K562 (cell line): ENCODE results near the gene SFXN5. TPM values are rescaled to one million over a fixed set of nuclear protein-coding genes. Genes with fewer than 3 reads are reported as not detected.

Source experiments
- ATAC-seq: fragments of 200-7000 bp; cut with Tn5 transposase; 3 replicates; pipeline ENCODE4 v1.9.1; 2020; ENCODE audit warnings: moderate library complexity
- BruUV-seq: library from RNA; stranded (reverse); fragments of 400-500 nt; replicated peaks from 2 replicates; lab custom pipeline; 2021; lab: Mats Ljungman, UMichigan
- CTCF ChIA-PET: fragments of 300-600 bp; formaldehyde crosslinking; extraction: SDS; loops from one replicate; lab custom pipeline; 2021; ENCODE audit warnings: low intra/inter-chr PET ratio; lab: Yijun Ruan, JAX
- POLR2A ChIA-PET: fragments of 300-600, 350-650 bp; sonication (Branson Sonifier 250); formaldehyde crosslinking; extraction: SDS; loops from one replicate; lab custom pipeline; 2021; ENCODE audit warnings: antibody characterized with exemption, inconsistent platforms; lab: Yijun Ruan, JAX
- DNase-seq, 4 experiments: peaks; one replicate each; pipeline versions ENCODE4 v3.0.0 to v3.0.0-alpha.2; 2011 to 2018; ENCODE audit warnings: low spot score in 3 of 4, mixed read lengths in 3 of 4; ENCODE audit errors: extremely low read depth in 1 of 4
- FAIRE-seq: peaks from 2 replicates; lab custom pipeline; 2011; peaks lifted over from hg19 to GRCh38; lab: Jason Lieb, UNC
- H2AFZ ChIP-seq: 2 replicates; pipeline ENCODE4 v1.6.0; 2011; ENCODE audit warnings: low read depth, low read length, control low read depth, inconsistent platforms
- H3K27ac ChIP-seq: fragments of 200-600 bp; 3 replicates; pipeline ENCODE4 v1.8.0; 2011; ENCODE audit warnings: low read depth, mild to moderate bottlenecking, control low read depth, inconsistent platforms, low read length, moderate library complexity, mixed read lengths; ENCODE audit errors: extremely low read depth
- H3K27me3 ChIP-seq, 2 experiments: fragments of 300-600 bp in 1 of 2; 2 replicates in 1 of 2; 3 replicates in 1 of 2; pipeline versions ENCODE4 v1.6.0 to v1.8.0; 2011; ENCODE audit warnings: inconsistent platforms in 2 of 2, low read length in 2 of 2, mild to moderate bottlenecking in 1 of 2, mixed read lengths in 1 of 2, moderate library complexity in 1 of 2; ENCODE audit not compliant: control insufficient read depth in 2 of 2, insufficient read depth in 2 of 2
- H3K36me3 ChIP-seq: fragments of 300-600 bp; 3 replicates; pipeline ENCODE4 v1.8.0; 2011; ENCODE audit warnings: mild to moderate bottlenecking, low read length, inconsistent platforms; ENCODE audit not compliant: control insufficient read depth, insufficient read depth
- H3K4me1 ChIP-seq, 2 experiments: fragments of 200-600 bp in 1 of 2; replicated peaks in 1 of 2; 2 replicates in 1 of 2; 3 replicates in 1 of 2; pipeline versions ENCODE4 v1.5.1 to v1.8.0; 2011; ENCODE audit warnings: inconsistent platforms in 2 of 2, low read length in 2 of 2, mild to moderate bottlenecking in 1 of 2, mixed read lengths in 1 of 2, moderate library complexity in 1 of 2; ENCODE audit not compliant: control insufficient read depth in 2 of 2, insufficient read depth in 2 of 2
- H3K4me2 ChIP-seq: 2 replicates; pipeline ENCODE4 v1.6.1; 2011; ENCODE audit warnings: low read length, control low read depth, inconsistent platforms, mixed read lengths; ENCODE audit not compliant: insufficient read depth
- H3K4me3 ChIP-seq: fragments of 200-600 bp; sonication (generic), shearing (Covaris generic); 2 replicates; pipeline ENCODE4 v1.5.1; 2016; ENCODE audit warnings: control low read depth, inconsistent platforms
- H3K79me2 ChIP-seq: fragments of 200-600 bp; 3 replicates; pipeline ENCODE4 v1.8.0; 2011; ENCODE audit warnings: low read length, inconsistent platforms; ENCODE audit not compliant: control insufficient read depth, insufficient read depth
- H3K9ac ChIP-seq, 2 experiments: 2 replicates each; pipeline versions ENCODE4 v1.6.0 to v1.6.1; 2011; ENCODE audit warnings: low read depth in 2 of 2, low read length in 2 of 2, control low read depth in 1 of 2, inconsistent platforms in 1 of 2, mild to moderate bottlenecking in 1 of 2, mixed read lengths in 1 of 2; ENCODE audit not compliant: insufficient read depth in 1 of 2
- H3K9me1 ChIP-seq: one replicate; pipeline ENCODE4 v1.6.0; 2011; ENCODE audit warnings: inconsistent platforms, mild to moderate bottlenecking, low read length, moderate library complexity; ENCODE audit not compliant: control insufficient read depth, insufficient read depth
- H3K9me3 ChIP-seq: replicated peaks from 2 replicates; pipeline ENCODE4 v1.5.1; 2011; ENCODE audit warnings: low read depth, low read length, inconsistent platforms; ENCODE audit not compliant: control insufficient read depth, insufficient read depth
- H4K20me1 ChIP-seq: replicated peaks from 2 replicates; pipeline ENCODE4 v1.6.1; 2011; ENCODE audit warnings: low read length, inconsistent platforms, mixed read lengths; ENCODE audit not compliant: control insufficient read depth, insufficient read depth
- CC2D1A ChIP-seq: fragments of 450-650 bp; IDR thresholded peaks from 2 replicates; pipeline ENCODE4 v1.6.1; 2017; ENCODE audit warnings: mild to moderate bottlenecking
- CTCF ChIP-seq, 3 experiments: IDR thresholded peaks in 2 of 3; conservative IDR thresholded peaks in 1 of 3; 2 replicates each; pipeline ENCODE4 v1.5.1; 2011 to 2012; ENCODE audit warnings: low read length in 3 of 3, mild to moderate bottlenecking in 3 of 3, control low read depth in 2 of 3, improper control_type of control experiment in 1 of 3, inconsistent platforms in 1 of 3, low read depth in 1 of 3, mixed read lengths in 1 of 3, moderate library complexity in 1 of 3; ENCODE audit not compliant: insufficient read depth in 2 of 3
- LEF1 ChIP-seq: fragments of 450-650 bp; IDR thresholded peaks from 2 replicates; pipeline ENCODE4 v1.6.1; 2016; ENCODE audit warnings: mild to moderate bottlenecking
- SMC3 ChIP-seq: conservative IDR thresholded peaks from 2 replicates; pipeline ENCODE4 v1.6.1; 2011; ENCODE audit warnings: low read depth, low read length, improper control_type of control experiment; ENCODE audit not compliant: insufficient read depth
- ZNF449 ChIP-seq: fragments of 250-450 bp; sonication (Bioruptor Pico); IDR thresholded peaks from 2 replicates; pipeline ENCODE4 v1.8.0; 2022; ENCODE audit warnings: moderate library complexity, mild to moderate bottlenecking, inconsistent platforms
- ZNF583 ChIP-seq: fragments of 250-450 bp; sonication (Bioruptor Pico); IDR thresholded peaks from 2 replicates; pipeline ENCODE4 v1.4.0; 2020
- WGBS: fragments of 100-300 bp; shearing (Covaris generic); methylation state at CpG from one replicate; pipeline ENCODE4 v1.1.6; 2016; ENCODE audit warnings: low coverage, mixed read lengths; ENCODE audit not compliant: insufficient coverage; ENCODE audit errors: missing lambda C conversion rate; 5-methylcytosine and 5-hydroxymethylcytosine counted together
- in situ Hi-C: fragments of 300-500 bp; cut with MboI; formaldehyde crosslinking; loops from 4 replicates; pipeline ENCODE4 v1.15.0; 2018; ENCODE audit warnings: inconsistent platforms, mixed read lengths
- intact Hi-C: fragments of 100-400 bp; cut with micrococcal nuclease; formaldehyde crosslinking; loops from 2 replicates; pipeline ENCODE4 v1.14.2; 2022
- polyA plus RNA-seq, 8 experiments: library from polyadenylated mRNA; depleted of rRNA in 4 of 8; stranded (reverse) in 5 of 8; unstranded in 3 of 8; fragments of >200 nt; fragmentation: Nextera tagmentation in 2 of 8; fragmentation: Illumina TruSeq in 1 of 8; extraction: Ambion mirVana in 2 of 8; extraction: Trizol in 1 of 8; gene quantifications; 2 replicates each; pipeline versions ENCODE4 v1.2.1 to v1.2.3, GENCODE V29; 2011 to 2014; ENCODE audit warnings: inconsistent platforms in 1 of 8, missing spikeins in 1 of 8
- total RNA-seq, 7 experiments: library from RNA; depleted of rRNA in 6 of 7; stranded (reverse); fragments of >200 nt in 6 of 7; fragmentation: Illumina TruSeq in 2 of 7; extraction: Trizol in 2 of 7; gene quantifications; 2 replicates each; pipeline versions ENCODE4 v1.2.1 to v1.2.3, GENCODE V29; 2011 to 2021; ENCODE audit warnings: low replicate concordance in 1 of 7

The SFXN5 gene
- total and polyA plus RNA-seq, 9 of the 15 experiments (the other 6 are each of a cell fraction or from before 2014, with no cell fraction given): 8.3 to 22.6 (median 16.0) TPM

DNA sequence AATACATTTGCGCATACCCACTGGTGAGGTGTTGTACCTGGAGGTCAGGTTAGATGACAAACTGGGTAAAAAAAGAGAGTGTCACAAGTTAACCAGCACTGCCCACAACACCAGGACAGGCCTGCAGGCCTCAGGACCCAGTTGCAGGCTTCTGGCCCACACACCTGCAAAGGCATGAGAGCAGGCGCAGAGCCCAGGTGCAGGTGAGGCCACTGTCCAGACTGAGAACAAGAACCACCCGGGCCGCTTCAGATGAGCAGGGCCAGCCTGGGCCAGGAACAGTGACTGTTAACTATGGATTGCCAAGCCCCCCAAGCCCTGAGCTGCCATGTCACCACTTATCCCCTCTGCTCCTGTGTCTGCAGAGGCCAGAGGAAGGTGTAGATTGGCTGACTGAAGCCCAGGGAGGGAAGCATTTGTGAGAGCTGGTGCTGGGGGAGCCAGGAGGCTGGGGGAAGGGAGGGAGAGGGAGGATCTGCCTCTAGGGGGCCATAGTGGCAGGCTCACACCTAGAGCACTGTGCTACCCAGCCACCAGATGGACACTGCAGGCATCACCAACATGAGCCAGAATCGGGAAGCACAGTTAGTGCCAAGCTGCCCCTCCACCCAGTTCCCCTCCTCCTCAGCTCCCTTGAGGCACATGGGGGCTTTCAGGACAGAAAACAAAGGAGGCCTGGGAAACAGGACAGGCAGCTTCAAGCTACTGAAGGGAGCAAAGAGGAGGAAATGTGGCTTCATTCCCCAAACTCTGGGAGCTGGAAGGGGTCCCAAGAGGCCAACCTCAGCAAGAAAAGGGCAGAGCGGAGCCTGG lies 35.4 kb downstream of the SFXN5 start:
- Histone ChIP-seq H3K4me2 (0 out of 2 replicates have a peak overlapping the region, but pooled peaks have one; percentile 10), H3K4me1 (peaks cover 12 to 14% of the 10 kb centered on the region in 2 experiments; a peak in 4 of 5 replicates), H3K9ac (peak overlapping the region in 1 of 2 experiments; percentile 81; a peak in 2 of 4 replicates), H2AFZ (peak overlapping the region; percentile 83), H3K36me3 (peaks cover 23% of the 10 kb centered on the region; the same call in 1 of the 3 replicates), H3K9me1 (no peaks in the 10 kb centered on the region), H3K79me2 (no peaks in the 10 kb centered on the region), H3K9me3 (no peaks in the 10 kb centered on the region), H4K20me1 (no peaks in the 10 kb centered on the region; the same call in 1 of the 2 replicates), H3K27me3 (no peaks in the 10 kb centered on the region), H3K27ac (peak overlapping the region; percentile 63; the same call in 2 of the 3 replicates), H3K4me3 (no peak overlapping the region)
- peak; percentile 92 for ATAC-seq
- BruUV-seq: no TSS peak
- no peak for FAIRE-seq
- ChIA-PET POLR2A (interaction anchor here (0.6 kb wide), 1 partner anchor 28 kb away, joined by 3 read pairs; no protein-coding TSS in a partner anchor), CTCF (no interaction called here)
- peak; percentile 28 to 44 (median 33) for DNase-seq
- WGBS: 79% methylated on average over 6 of the region's 6 CpGs
- intact Hi-C loops: no loop called here
- in situ Hi-C loops: no loop called here
- peak; percentile 49 to 89 (median 56); a peak in 5 of 6 replicates for TF ChIP-seq CTCF (IDR thresholded peaks at IDR 0.05 in 2 of 3, conservative IDR thresholded peaks at IDR 0.05 in 1 of 3; ENCODE audit: insufficient read depth in 2 of 3, low read depth in 1 of 3, low read length in 3 of 3)
- no peak for TF ChIP-seq LEF1
- no peak for TF ChIP-seq CC2D1A
- TF ChIP-seq ZNF583 (CRISPR knock-in tag): no peak
- TF ChIP-seq ZNF449 (CRISPR knock-in tag): no peak
- TF ChIP-seq SMC3: 0 out of 2 replicates have a peak, but pooled peaks have one; percentile 4
